OCI-LY7 (cell line): ENCODE data around the gene FGD5. TPM values are rescaled to one million over a fixed set of nuclear protein-coding genes. Genes with fewer than 3 reads are reported as not detected.

Experiments used
- BruUV-seq: library from RNA; stranded (reverse); fragments of 400-500 nt; replicated peaks from 2 replicates; lab custom pipeline; 2021; lab: Mats Ljungman, UMichigan
- CTCF ChIA-PET: fragments of 300-600 bp; sonication (Branson Sonifier 250); formaldehyde crosslinking; loops from one replicate; lab custom pipeline; 2022; ENCODE audit warnings: antibody characterized with exemption; ENCODE audit not compliant: unreplicated experiment; lab: Charles Lee
- POLR2A ChIA-PET: fragments of 300-600 bp; sonication (Branson Sonifier 250); formaldehyde crosslinking; loops from one replicate; lab custom pipeline; 2022; ENCODE audit warnings: antibody characterized with exemption; lab: Charles Lee
- DNase-seq: peaks from one replicate; pipeline ENCODE4 v3.0.0-alpha.2; 2015; ENCODE audit warnings: low spot score
- H2AFZ ChIP-seq: fragments of 200-600 bp; sonication (generic), shearing (Covaris generic); 2 replicates; pipeline ENCODE4 v1.6.1; 2014; ENCODE audit warnings: mild to moderate bottlenecking, antibody characterized with exemption, low read length, moderate library complexity
- H3K27ac ChIP-seq: fragments of 200-600 bp; sonication (generic); 2 replicates; pipeline ENCODE4 v1.5.1; 2014; ENCODE audit warnings: mixed run types, low read depth, mild to moderate bottlenecking, moderate library complexity, low read length, inconsistent platforms; ENCODE audit not compliant: poor library complexity, severe bottlenecking
- H3K36me3 ChIP-seq: fragments of 200-600 bp; sonication (generic); 2 replicates; pipeline ENCODE4 v1.6.1; 2014; ENCODE audit warnings: mild to moderate bottlenecking, antibody characterized with exemption, low read length, moderate library complexity, mixed read lengths; ENCODE audit not compliant: insufficient read depth
- H3K4me1 ChIP-seq: fragments of 200-600 bp; sonication (generic); 2 replicates; pipeline ENCODE4 v1.5.1; 2014; ENCODE audit warnings: mild to moderate bottlenecking, low read length; ENCODE audit not compliant: insufficient read depth, poor library complexity, severe bottlenecking
- H3K4me2 ChIP-seq: fragments of 200-600 bp; sonication (generic); 2 replicates; pipeline ENCODE4 v1.6.1; 2014; ENCODE audit warnings: mild to moderate bottlenecking, low read length
- H3K4me3 ChIP-seq: fragments of 200-600 bp; sonication (generic); 2 replicates; pipeline ENCODE4 v1.5.1; 2014; ENCODE audit warnings: mild to moderate bottlenecking, low read depth, low read length; ENCODE audit not compliant: poor library complexity, severe bottlenecking
- H3K79me2 ChIP-seq: fragments of 200-600 bp; sonication (generic); 2 replicates; pipeline ENCODE4 v1.6.1; 2016; ENCODE audit warnings: low read depth, mild to moderate bottlenecking, low read length, moderate library complexity, mixed read lengths; ENCODE audit not compliant: insufficient read depth
- H3K9me2 ChIP-seq: fragments of 200-600 bp; sonication (generic); 2 replicates; pipeline ENCODE4 v1.6.1; 2016; ENCODE audit warnings: mild to moderate bottlenecking, low read length, mixed read lengths; ENCODE audit not compliant: insufficient read depth
- H3K9me3 ChIP-seq: fragments of 200-600 bp; sonication (generic); 2 replicates; pipeline ENCODE4 v1.6.1; 2014; ENCODE audit warnings: mild to moderate bottlenecking, mixed run types, low read length, mixed read lengths
- H4K20me1 ChIP-seq: fragments of 200-600 bp; sonication (generic); 2 replicates; pipeline ENCODE4 v1.6.1; 2014; ENCODE audit warnings: mild to moderate bottlenecking, antibody characterized with exemption, low read length, moderate library complexity, mixed read lengths; ENCODE audit not compliant: insufficient read depth
- CTCF ChIP-seq: fragments of 200-600 bp; sonication (generic); conservative IDR thresholded peaks from 2 replicates; pipeline ENCODE4 v1.5.1; 2014; ENCODE audit warnings: mild to moderate bottlenecking, antibody characterized with exemption, low read length, moderate library complexity, mixed read lengths
- EZH2phosphoT487 ChIP-seq: fragments of 200-600 bp; sonication (generic); IDR thresholded peaks from 2 replicates; pipeline ENCODE4 v1.6.1; 2018; ENCODE audit warnings: low read depth, borderline replicate concordance, mild to moderate bottlenecking, mixed run types, antibody characterized with exemption, low read length, moderate library complexity, mixed read lengths
- intact Hi-C: fragments of 100-400 bp; cut with micrococcal nuclease; formaldehyde crosslinking; loops from one replicate; pipeline ENCODE4 v1.10.0; 2022; ENCODE audit not compliant: unreplicated experiment
- total RNA-seq, 2 experiments: library from RNA; depleted of rRNA in 1 of 2; stranded (reverse); fragments of >200 nt in 1 of 2; shearing (Covaris generic) in 1 of 2; gene quantifications; 2 replicates each; pipeline ENCODE4 v1.2.3, GENCODE V29; 2014 to 2022

The FGD5 gene
- total RNA-seq, 2 experiments from 2014 or later = 0.09 to 0.21 TPM

GRCh38 chr3:14889205-14889604 is 70.4 kb downstream of the FGD5 start:
- Histone ChIP-seq H3K4me2 (no peak overlapping the region), H3K9me2 (no peaks in the 10 kb centered on the region), H3K9me3 (no peaks in the 10 kb centered on the region), H3K4me3 (no peak overlapping the region), H3K36me3 (no peaks in the 10 kb centered on the region), H3K79me2 (no peaks in the 10 kb centered on the region), H3K4me1 (no peaks in the 10 kb centered on the region), H4K20me1 (no peaks in the 10 kb centered on the region), H2AFZ (no peak overlapping the region), H3K27ac (no peak overlapping the region)
- intact Hi-C loops = no loop called here
- ChIA-PET CTCF (interaction anchor here (0.6 kb wide), 1 partner anchor 865 kb away, joined by 3 read pairs; no protein-coding TSS in a partner anchor), POLR2A (interaction anchor here (0.6 kb wide), 1 partner anchor 644 kb away, joined by 3 read pairs; no protein-coding TSS in a partner anchor)
- TF ChIP-seq EZH2phosphoT487 (no peak), CTCF (no peak)
- no TSS peak for BruUV-seq
- no peak for DNase-seq

GRCh38 chr3:14889943-14890342 is 71.2 kb downstream of the FGD5 start:
- ChIA-PET CTCF (interaction anchor here (1.0 kb wide), 1 partner anchor 282 kb away, joined by 3 read pairs; no protein-coding TSS in a partner anchor), POLR2A (no interaction called here)
- Histone ChIP-seq H3K79me2 (no peaks in the 10 kb centered on the region), H2AFZ (no peak overlapping the region), H3K36me3 (no peaks in the 10 kb centered on the region), H3K4me3 (no peak overlapping the region), H3K4me2 (no peak overlapping the region), H3K4me1 (no peaks in the 10 kb centered on the region), H3K9me3 (no peaks in the 10 kb centered on the region), H4K20me1 (no peaks in the 10 kb centered on the region), H3K9me2 (no peaks in the 10 kb centered on the region), H3K27ac (no peak overlapping the region)
- BruUV-seq = no TSS peak
- TF ChIP-seq EZH2phosphoT487 = no peak
- TF ChIP-seq CTCF = no peak
- DNase-seq = no peak
- intact Hi-C loops = no loop called here

GRCh38 chr3:14890476-14890875 is 71.7 kb downstream of the FGD5 start:
- TF ChIP-seq CTCF (no peak), EZH2phosphoT487 (no peak)
- H3K4me2 ChIP-seq = no peak overlapping the region
- H3K27ac ChIP-seq = no peak overlapping the region
- no peak overlapping the region for H2AFZ ChIP-seq
- H3K9me3 ChIP-seq = no peaks in the 10 kb centered on the region
- no peak for DNase-seq
- CTCF ChIA-PET = interaction anchor here (1.0 kb wide), 1 partner anchor 283 kb away, joined by 3 read pairs; no protein-coding TSS in a partner anchor
- H3K4me3 ChIP-seq = no peak overlapping the region
- H3K36me3 ChIP-seq = no peaks in the 10 kb centered on the region
- H3K79me2 ChIP-seq = no peaks in the 10 kb centered on the region
- BruUV-seq = no TSS peak
- POLR2A ChIA-PET = no interaction called here
- H3K9me2 ChIP-seq = no peaks in the 10 kb centered on the region
- H4K20me1 ChIP-seq = no peaks in the 10 kb centered on the region
- intact Hi-C loops = no loop called here
- no peaks in the 10 kb centered on the region for H3K4me1 ChIP-seq
